HCT116 (cell line): Measurements from ENCODE around the gene KIF27. TPM values are rescaled to one million over a fixed set of nuclear protein-coding genes. Genes with fewer than 3 reads are reported as not detected.

ENCODE experiments used
- ATAC-seq: fragments of 200-7000 bp; cut with Tn5 transposase; 2 replicates; pipeline ENCODE4 v1.9.1; 2020; ENCODE audit warnings: mild to moderate bottlenecking, moderate library complexity
- BruUV-seq: library from RNA; stranded (reverse); fragments of 400-500 nt; replicated peaks from 2 replicates; lab custom pipeline; 2021; lab: Mats Ljungman, UMichigan
- CTCF ChIA-PET: fragments of 300-600 bp; sonication (Branson Sonifier 250); formaldehyde crosslinking; loops from one replicate; lab custom pipeline; 2021; ENCODE audit warnings: antibody characterized with exemption; lab: Charles Lee
- POLR2A ChIA-PET: fragments of 300-600, 350-600 bp; sonication (Branson Sonifier 250); formaldehyde crosslinking; loops from one replicate; lab custom pipeline; 2021; ENCODE audit warnings: antibody characterized with exemption; lab: Charles Lee
- RAD21 ChIA-PET, 2 experiments: fragments of 300-600 bp; sonication (Branson Sonifier 250); formaldehyde crosslinking; loops; one replicate each; lab custom pipeline; 2023; ENCODE audit warnings: low total read pairs in 2 of 2; ENCODE audit not compliant: uncharacterized antibody in 2 of 2, unreplicated experiment in 2 of 2, low non-redundant PET in 1 of 2; lab: Charles Lee
- DNase-seq: peaks from one replicate; pipeline ENCODE4 v3.0.0-alpha.2; 2010; ENCODE audit warnings: low read depth, low spot score
- H2AFZ ChIP-seq: fragments of 200-600 bp; shearing (Covaris generic), sonication (generic); 2 replicates; pipeline ENCODE4 v1.6.1; 2017; ENCODE audit warnings: low read depth, mixed run types, mixed read lengths, antibody characterized with exemption, low read length; ENCODE audit not compliant: poor library complexity, severe bottlenecking
- H3K27ac ChIP-seq: 2 replicates; pipeline ENCODE4 v1.5.1; 2012; ENCODE audit warnings: low read depth, low read length
- H3K27me3 ChIP-seq: fragments of 200-600 bp; sonication (generic); 2 replicates; pipeline ENCODE4 v1.6.1; 2016; ENCODE audit warnings: mixed run types, low read length, mixed read lengths; ENCODE audit not compliant: insufficient read depth
- H3K36me3 ChIP-seq, 2 experiments: fragments of 200-500 bp in 1 of 2; fragments of 200-600 bp in 1 of 2; sonication (Bioruptor generic) in 1 of 2; sonication (generic) in 1 of 2; 2 replicates each; pipeline versions ENCODE4 v1.5.1 to v1.6.1; 2014 to 2016; ENCODE audit warnings: low read length in 2 of 2, inconsistent platforms in 1 of 2, mixed read lengths in 1 of 2, mixed run types in 1 of 2; ENCODE audit not compliant: insufficient read depth in 2 of 2, control insufficient read depth in 1 of 2
- H3K4me1 ChIP-seq, 2 experiments: fragments of 200-600 bp in 1 of 2; sonication (generic) in 1 of 2; 2 replicates each; pipeline versions ENCODE4 v1.5.1 to v1.6.1; 2012 to 2017; ENCODE audit warnings: low read length in 2 of 2, inconsistent platforms in 1 of 2, mild to moderate bottlenecking in 1 of 2, mixed read lengths in 1 of 2, mixed run types in 1 of 2, moderate library complexity in 1 of 2; ENCODE audit not compliant: insufficient read depth in 2 of 2, control insufficient read depth in 1 of 2
- H3K4me2 ChIP-seq: fragments of 200-600 bp; sonication (generic); 2 replicates; pipeline ENCODE4 v1.6.1; 2017; ENCODE audit warnings: mixed run types, low read length, mixed read lengths
- H3K4me3 ChIP-seq, 2 experiments: fragments of 200-600 bp in 1 of 2; sonication (generic) in 1 of 2; replicated peaks in 1 of 2; 2 replicates each; pipeline ENCODE4 v1.5.1; 2011 to 2016; ENCODE audit warnings: low read length in 2 of 2, control low read depth in 1 of 2, low read depth in 1 of 2, mild to moderate bottlenecking in 1 of 2, mixed read lengths in 1 of 2, mixed run types in 1 of 2
- H3K79me2 ChIP-seq: fragments of 200-600 bp; sonication (generic); 2 replicates; pipeline ENCODE4 v1.6.1; 2017; ENCODE audit warnings: mild to moderate bottlenecking, mixed run types, low read length, moderate library complexity, mixed read lengths; ENCODE audit not compliant: insufficient read depth
- H3K9ac ChIP-seq: fragments of 200-600 bp; sonication (generic); 2 replicates; pipeline ENCODE4 v1.6.1; 2016; ENCODE audit warnings: low read length, mixed read lengths
- H3K9me2 ChIP-seq: fragments of 200-600 bp; sonication (generic), shearing (Covaris generic); 2 replicates; pipeline ENCODE4 v1.6.1; 2017; ENCODE audit warnings: mixed run types, mild to moderate bottlenecking, moderate library complexity; ENCODE audit not compliant: insufficient read depth
- H3K9me3 ChIP-seq, 2 experiments: fragments of 200-500 bp in 1 of 2; fragments of 200-600 bp in 1 of 2; sonication (Bioruptor generic) in 1 of 2; sonication (generic) in 1 of 2; 2 replicates each; pipeline ENCODE4 v1.6.1; 2014 to 2017; ENCODE audit warnings: low read length in 2 of 2, mixed read lengths in 2 of 2, inconsistent platforms in 1 of 2, low read depth in 1 of 2, mild to moderate bottlenecking in 1 of 2, mixed run types in 1 of 2, moderate library complexity in 1 of 2; ENCODE audit not compliant: control insufficient read depth in 1 of 2, insufficient read depth in 1 of 2
- H4K20me1 ChIP-seq: fragments of 200-600 bp; sonication (generic), shearing (Covaris generic); 2 replicates; pipeline ENCODE4 v1.6.1; 2017; ENCODE audit warnings: mixed run types, mild to moderate bottlenecking, moderate library complexity; ENCODE audit not compliant: insufficient read depth
- ATF3 ChIP-seq: IDR thresholded peaks from 2 replicates; pipeline ENCODE4 v1.6.1; 2012
- CBX3 ChIP-seq: IDR thresholded peaks from 2 replicates; pipeline ENCODE4 v1.6.1; 2012; ENCODE audit warnings: low read depth
- EGR1 ChIP-seq: IDR thresholded peaks from 2 replicates; pipeline ENCODE4 v1.6.1; 2012; ENCODE audit warnings: low read depth
- ELF1 ChIP-seq: IDR thresholded peaks from 2 replicates; pipeline ENCODE4 v1.6.1; 2012; ENCODE audit warnings: low read depth, borderline replicate concordance
- MAX ChIP-seq: IDR thresholded peaks from 2 replicates; pipeline ENCODE4 v1.6.1; 2012
- POLR2AphosphoS5 ChIP-seq: IDR thresholded peaks from 2 replicates; pipeline ENCODE4 v1.6.1; 2011; ENCODE audit warnings: mild to moderate bottlenecking, low read depth, low read length, moderate library complexity
- REST ChIP-seq: IDR thresholded peaks from 2 replicates; pipeline ENCODE4 v1.6.1; 2012; ENCODE audit warnings: low read depth
- YY1 ChIP-seq: IDR thresholded peaks from 2 replicates; pipeline ENCODE4 v1.6.1; 2011; ENCODE audit warnings: low read length, low read depth, moderate library complexity, mild to moderate bottlenecking; ENCODE audit not compliant: insufficient replicate concordance; ENCODE audit errors: extremely low read depth
- ZFX ChIP-seq: fragments of 450-650 bp; IDR thresholded peaks from 2 replicates; pipeline ENCODE4 v1.6.1; 2017
- intact Hi-C: fragments of 100-400 bp; cut with micrococcal nuclease; formaldehyde crosslinking; loops from 2 replicates; pipeline ENCODE4 v1.10.0; 2022
- total RNA-seq: library from RNA; stranded (reverse); gene quantifications from one replicate; pipeline ENCODE4 v1.2.1, GENCODE V29; 2021; ENCODE audit not compliant: unreplicated experiment

KIF27 gene
- total RNA-seq, 1 experiment from 2014 or later: 4.3 TPM

GRCh38 chr9:83965350-83966208 is 44.3 kb upstream of the KIF27 start:
- Histone ChIP-seq H3K27me3 (no peaks in the 10 kb centered on the region), H3K9ac (no peak overlapping the region), H3K79me2 (peaks cover 13% of the 10 kb centered on the region), H3K9me3 (no peaks in the 10 kb centered on the region), H3K9me2 (no peaks in the 10 kb centered on the region), H2AFZ (no peak overlapping the region), H3K4me3 (no peak overlapping the region), H3K4me1 (peaks cover 5 to 6% of the 10 kb centered on the region in 2 experiments; a peak in 3 of 4 replicates), H3K4me2 (no peak overlapping the region), H3K36me3 (peaks cover 20 to 27% of the 10 kb centered on the region in 2 experiments), H3K27ac (no peak overlapping the region), H4K20me1 (peaks cover 20% of the 10 kb centered on the region; the same call in 1 of the 2 replicates)
- POLR2A ChIA-PET: interaction anchor here (1.6 to 2.1 kb wide), 2 partner anchors 8 to 15 kb away, joined by 5 to 10 read pairs; partner anchors contain the start of genes HNRNPK and RMI1
- CTCF ChIA-PET: no interaction called here
- no peak for TF ChIP-seq REST
- 0 out of 2 replicates have a peak, but pooled peaks have one; percentile 11 for TF ChIP-seq CBX3
- no peak for TF ChIP-seq EGR1
- TF ChIP-seq POLR2AphosphoS5: peak; percentile 32; the same call in 1 of the 2 replicates
- no peak for TF ChIP-seq MAX
- TF ChIP-seq ATF3: no peak
- no peak for TF ChIP-seq YY1
- no peak for TF ChIP-seq ELF1
- no peak for TF ChIP-seq ZFX
- ATAC-seq (peak; percentile 39), DNase-seq (no peak)
- intact Hi-C loops: no loop called here
- RAD21 ChIA-PET: no interaction called here
- no TSS peak for BruUV-seq
